Liver (tissue), 9 donors: ENCODE data around the gene NADK. TPM values are rescaled to one million over a fixed set of nuclear protein-coding genes. Genes with fewer than 3 reads are reported as not detected.

Experiments
- DNase-seq: peaks from one replicate; pipeline ENCODE4 v3.0.0-alpha.2; 2017; ENCODE audit warnings: low spot score
- H3K27ac ChIP-seq, 2 donors: one replicate each; pipeline ENCODE4 v1.7.0; 2013; ENCODE audit warnings: inconsistent platforms in 2 of 2, low read length in 2 of 2, control low read depth in 1 of 2, low read depth in 1 of 2, mild to moderate bottlenecking in 1 of 2
- H3K27me3 ChIP-seq, 4 donors: one replicate each; pipeline versions ENCODE4 v1.6.1 to v1.7.0; 2013; ENCODE audit warnings: low read length in 3 of 4, inconsistent platforms in 1 of 4, mild to moderate bottlenecking in 1 of 4, moderate library complexity in 1 of 4; ENCODE audit not compliant: control insufficient read depth in 4 of 4, insufficient read depth in 4 of 4
- H3K36me3 ChIP-seq, 4 donors: one replicate each; pipeline versions ENCODE4 v1.6.1 to v1.7.0; 2013; ENCODE audit warnings: low read length in 3 of 4, mild to moderate bottlenecking in 3 of 4, low read depth in 1 of 4, moderate library complexity in 1 of 4; ENCODE audit not compliant: control insufficient read depth in 4 of 4, insufficient read depth in 3 of 4
- H3K4me1 ChIP-seq, 4 donors: one replicate each; pipeline versions ENCODE4 v1.6.1 to v1.7.0; 2013; ENCODE audit warnings: low read length in 3 of 4, mild to moderate bottlenecking in 3 of 4, moderate library complexity in 1 of 4; ENCODE audit not compliant: control insufficient read depth in 4 of 4, insufficient read depth in 4 of 4
- H3K4me3 ChIP-seq, 3 donors: one replicate each; pipeline versions ENCODE4 v1.6.1 to v1.7.0; 2013; ENCODE audit warnings: low read length in 3 of 3, control low read depth in 1 of 3, low read depth in 1 of 3, mild to moderate bottlenecking in 1 of 3
- H3K9ac ChIP-seq, 2 donors: one replicate each; pipeline ENCODE4 v1.7.0; 2013; ENCODE audit warnings: low read length in 2 of 2, mild to moderate bottlenecking in 2 of 2, moderate library complexity in 2 of 2, control low read depth in 1 of 2, low read depth in 1 of 2
- H3K9me3 ChIP-seq, 4 donors: one replicate each; pipeline versions ENCODE4 v1.6.1 to v1.7.0; 2013; ENCODE audit warnings: low read length in 3 of 4; ENCODE audit not compliant: control insufficient read depth in 4 of 4
- EGR1 ChIP-seq, 2 donors: IDR thresholded peaks; 2 replicates each; pipeline ENCODE4 v1.6.1; 2016 to 2018; ENCODE audit warnings: antibody characterized with exemption in 2 of 2, low read depth in 2 of 2
- FOXA1 ChIP-seq: IDR thresholded peaks from 2 replicates; pipeline ENCODE4 v1.6.1; 2016; ENCODE audit warnings: antibody characterized with exemption
- FOXA2 ChIP-seq: IDR thresholded peaks from 2 replicates; pipeline ENCODE4 v1.6.1; 2016; ENCODE audit warnings: antibody characterized with exemption
- GABPA ChIP-seq, 2 donors: IDR thresholded peaks in 1 of 2; conservative IDR thresholded peaks in 1 of 2; 2 replicates each; pipeline ENCODE4 v1.6.1; 2016; ENCODE audit warnings: antibody characterized with exemption in 2 of 2, mild to moderate bottlenecking in 1 of 2, moderate library complexity in 1 of 2
- HNF4G ChIP-seq: IDR thresholded peaks from 2 replicates; pipeline ENCODE4 v1.6.1; 2016; ENCODE audit warnings: antibody characterized with exemption
- JUND ChIP-seq, 2 donors: IDR thresholded peaks; 2 replicates each; pipeline ENCODE4 v1.6.1; 2016; ENCODE audit warnings: antibody characterized with exemption in 2 of 2
- NR2F2 ChIP-seq: IDR thresholded peaks from 2 replicates; pipeline ENCODE4 v1.6.1; 2016; ENCODE audit warnings: antibody characterized with exemption
- RAD21 ChIP-seq, 2 donors: IDR thresholded peaks; 2 replicates each; pipeline ENCODE4 v1.6.1; 2016; ENCODE audit warnings: antibody characterized with exemption in 2 of 2, mild to moderate bottlenecking in 2 of 2
- RXRA ChIP-seq, 2 donors: IDR thresholded peaks; 2 replicates each; pipeline ENCODE4 v1.6.1; 2017 to 2018; ENCODE audit warnings: antibody characterized with exemption in 2 of 2, mild to moderate bottlenecking in 1 of 2
- SP1 ChIP-seq: IDR thresholded peaks from 2 replicates; pipeline ENCODE4 v1.6.1; 2018; ENCODE audit warnings: antibody characterized with exemption, mild to moderate bottlenecking
- TAF1 ChIP-seq: conservative IDR thresholded peaks from 2 replicates; pipeline ENCODE4 v1.6.1; 2016; ENCODE audit warnings: antibody characterized with exemption, mild to moderate bottlenecking
- YY1 ChIP-seq: IDR thresholded peaks from 2 replicates; pipeline ENCODE4 v1.6.1; 2016; ENCODE audit warnings: antibody characterized with exemption, mild to moderate bottlenecking
- ZBTB33 ChIP-seq: IDR thresholded peaks from 2 replicates; pipeline ENCODE4 v1.6.1; 2016; ENCODE audit warnings: antibody characterized with exemption
- WGBS: extraction: QIAGEN DNeasy Blood & Tissue Kit; methylation state at CpG from one replicate; pipeline ENCODE4 v1.1.7; 2013; 5-methylcytosine and 5-hydroxymethylcytosine counted together
- polyA plus RNA-seq, 2 donors: library from polyadenylated mRNA; stranded (reverse) in 1 of 2; unstranded in 1 of 2; fragments of 200-250 nt in 1 of 2; fragments of >200 nt in 1 of 2; fragmentation: Nextera tagmentation in 1 of 2; extraction: Ambion mirVana in 1 of 2; gene quantifications; one replicate each; pipeline versions ENCODE4 v1.2.1 to v1.2.3, GENCODE V29; 2013 to 2015
- total RNA-seq, 2 donors: library from RNA; depleted of rRNA; stranded (reverse); fragments of >200 nt; gene quantifications; one replicate each; pipeline ENCODE4 v1.2.3, GENCODE V29; 2014
- TF ChIP-seq, protein P1 (sequence below): fragments of 150-350 bp; IDR thresholded peaks from 2 replicates; pipeline ENCODE4 v1.5.1; 2017; ENCODE audit warnings: improper control_type of control experiment, low read depth, low read length; ENCODE audit not compliant: missing input control
- TF ChIP-seq, protein P2 (sequence below): IDR thresholded peaks from 2 replicates; pipeline ENCODE4 v1.6.1; 2016; ENCODE audit warnings: antibody characterized with exemption, mild to moderate bottlenecking
- TF ChIP-seq, protein P3 (sequence below): IDR thresholded peaks from 2 replicates; pipeline ENCODE4 v1.6.1; 2016; ENCODE audit warnings: antibody characterized with exemption
- donor health status: healthy.
- donor health status: healthy.
- donor health status: healthy.
- donor health status: healthy.
- donor health status: healthy.

NADK gene
- total and polyA plus RNA-seq, 4 donors, result 39.2 to 105 (median 83.6) TPM

DNA sequence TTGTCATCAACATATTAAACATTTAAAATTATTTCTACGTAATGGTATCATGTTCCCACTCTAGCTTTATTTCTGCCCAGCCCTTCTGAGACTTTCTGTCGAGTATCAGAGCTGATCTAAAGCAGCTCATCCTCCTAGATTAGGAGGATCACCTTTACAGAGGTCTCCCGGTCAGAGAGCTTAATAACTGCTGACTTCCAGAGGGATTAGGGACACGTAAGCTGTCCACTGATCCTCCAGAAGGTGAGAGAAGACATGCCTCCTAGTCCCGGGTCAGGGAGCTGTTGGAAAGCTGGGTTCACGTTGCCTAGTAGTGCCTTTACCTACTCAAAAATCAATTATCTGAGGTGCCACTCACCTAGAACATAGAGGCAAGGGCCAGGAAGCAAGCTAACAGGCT, 31.2 kb upstream of the NADK start:
- Histone ChIP-seq H3K27ac (no peak overlapping the region), H3K36me3 (peaks cover 10 to 37% (median 17%) of the 10 kb centered on the region in 4 donors), H3K4me1 (no peaks in the 10 kb centered on the region), H3K27me3 (no peaks in the 10 kb centered on the region), H3K9ac (no peak overlapping the region), H3K4me3 (no peak overlapping the region), H3K9me3 (no peaks in the 10 kb centered on the region)
- TF ChIP-seq, protein P1, sequence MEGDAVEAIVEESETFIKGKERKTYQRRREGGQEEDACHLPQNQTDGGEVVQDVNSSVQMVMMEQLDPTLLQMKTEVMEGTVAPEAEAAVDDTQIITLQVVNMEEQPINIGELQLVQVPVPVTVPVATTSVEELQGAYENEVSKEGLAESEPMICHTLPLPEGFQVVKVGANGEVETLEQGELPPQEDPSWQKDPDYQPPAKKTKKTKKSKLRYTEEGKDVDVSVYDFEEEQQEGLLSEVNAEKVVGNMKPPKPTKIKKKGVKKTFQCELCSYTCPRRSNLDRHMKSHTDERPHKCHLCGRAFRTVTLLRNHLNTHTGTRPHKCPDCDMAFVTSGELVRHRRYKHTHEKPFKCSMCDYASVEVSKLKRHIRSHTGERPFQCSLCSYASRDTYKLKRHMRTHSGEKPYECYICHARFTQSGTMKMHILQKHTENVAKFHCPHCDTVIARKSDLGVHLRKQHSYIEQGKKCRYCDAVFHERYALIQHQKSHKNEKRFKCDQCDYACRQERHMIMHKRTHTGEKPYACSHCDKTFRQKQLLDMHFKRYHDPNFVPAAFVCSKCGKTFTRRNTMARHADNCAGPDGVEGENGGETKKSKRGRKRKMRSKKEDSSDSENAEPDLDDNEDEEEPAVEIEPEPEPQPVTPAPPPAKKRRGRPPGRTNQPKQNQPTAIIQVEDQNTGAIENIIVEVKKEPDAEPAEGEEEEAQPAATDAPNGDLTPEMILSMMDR, result no peak
- no peak for TF ChIP-seq RAD21 (IDR thresholded peaks at IDR 0.05)
- no peak for TF ChIP-seq SP1
- no peak for TF ChIP-seq NR2F2
- TF ChIP-seq RXRA (IDR thresholded peaks at IDR 0.05), result no peak
- no peak for DNase-seq
- 91% methylated on average over 6 of the region's 6 CpGs for WGBS

DNA sequence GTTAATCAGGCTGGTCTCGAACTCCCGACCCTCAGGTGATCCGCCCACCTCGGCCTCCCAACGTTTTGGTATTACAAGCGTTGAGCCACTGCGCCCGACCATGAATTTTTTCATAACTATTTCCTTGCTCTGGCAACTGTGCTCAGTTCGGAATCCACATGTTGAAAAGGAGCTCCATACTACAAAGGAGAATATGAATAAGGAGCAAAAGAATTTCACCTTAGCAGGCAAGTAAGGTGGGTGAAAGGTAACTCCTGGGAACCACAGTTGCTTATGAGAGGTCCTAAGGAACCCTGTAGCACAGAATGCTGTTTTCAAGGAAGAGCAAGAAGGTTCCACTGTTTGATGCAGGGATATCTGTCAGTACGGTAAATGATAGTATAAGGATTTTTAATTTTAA, 29.9 kb upstream of the NADK start:
- 97% methylated on average over 10 of the region's 10 CpGs for WGBS
- Histone ChIP-seq H3K4me3 (no peak overlapping the region), H3K27me3 (no peaks in the 10 kb centered on the region), H3K9me3 (no peaks in the 10 kb centered on the region), H3K4me1 (no peaks in the 10 kb centered on the region), H3K27ac (no peak overlapping the region), H3K9ac (no peak overlapping the region), H3K36me3 (peaks cover 13 to 32% (median 19%) of the 10 kb centered on the region in 4 donors)
- DNase-seq, result no peak
- TF ChIP-seq FOXA2, result no peak
- TF ChIP-seq NR2F2, result no peak
- no peak for TF ChIP-seq HNF4G
- TF ChIP-seq, protein P2, sequence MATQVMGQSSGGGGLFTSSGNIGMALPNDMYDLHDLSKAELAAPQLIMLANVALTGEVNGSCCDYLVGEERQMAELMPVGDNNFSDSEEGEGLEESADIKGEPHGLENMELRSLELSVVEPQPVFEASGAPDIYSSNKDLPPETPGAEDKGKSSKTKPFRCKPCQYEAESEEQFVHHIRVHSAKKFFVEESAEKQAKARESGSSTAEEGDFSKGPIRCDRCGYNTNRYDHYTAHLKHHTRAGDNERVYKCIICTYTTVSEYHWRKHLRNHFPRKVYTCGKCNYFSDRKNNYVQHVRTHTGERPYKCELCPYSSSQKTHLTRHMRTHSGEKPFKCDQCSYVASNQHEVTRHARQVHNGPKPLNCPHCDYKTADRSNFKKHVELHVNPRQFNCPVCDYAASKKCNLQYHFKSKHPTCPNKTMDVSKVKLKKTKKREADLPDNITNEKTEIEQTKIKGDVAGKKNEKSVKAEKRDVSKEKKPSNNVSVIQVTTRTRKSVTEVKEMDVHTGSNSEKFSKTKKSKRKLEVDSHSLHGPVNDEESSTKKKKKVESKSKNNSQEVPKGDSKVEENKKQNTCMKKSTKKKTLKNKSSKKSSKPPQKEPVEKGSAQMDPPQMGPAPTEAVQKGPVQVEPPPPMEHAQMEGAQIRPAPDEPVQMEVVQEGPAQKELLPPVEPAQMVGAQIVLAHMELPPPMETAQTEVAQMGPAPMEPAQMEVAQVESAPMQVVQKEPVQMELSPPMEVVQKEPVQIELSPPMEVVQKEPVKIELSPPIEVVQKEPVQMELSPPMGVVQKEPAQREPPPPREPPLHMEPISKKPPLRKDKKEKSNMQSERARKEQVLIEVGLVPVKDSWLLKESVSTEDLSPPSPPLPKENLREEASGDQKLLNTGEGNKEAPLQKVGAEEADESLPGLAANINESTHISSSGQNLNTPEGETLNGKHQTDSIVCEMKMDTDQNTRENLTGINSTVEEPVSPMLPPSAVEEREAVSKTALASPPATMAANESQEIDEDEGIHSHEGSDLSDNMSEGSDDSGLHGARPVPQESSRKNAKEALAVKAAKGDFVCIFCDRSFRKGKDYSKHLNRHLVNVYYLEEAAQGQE, result no peak
- TF ChIP-seq GABPA (IDR thresholded peaks at IDR 0.05 in 1 of 2, conservative IDR thresholded peaks at IDR 0.05 in 1 of 2), result no peak
- TF ChIP-seq YY1, result no peak
- no peak for TF ChIP-seq EGR1 (IDR thresholded peaks at IDR 0.05; ENCODE audit: low read depth in 2 of 2)
- TF ChIP-seq, protein P1, result no peak
- TF ChIP-seq ZBTB33, result no peak
- TF ChIP-seq JUND (IDR thresholded peaks at IDR 0.05), result no peak
- TF ChIP-seq, protein P3, sequence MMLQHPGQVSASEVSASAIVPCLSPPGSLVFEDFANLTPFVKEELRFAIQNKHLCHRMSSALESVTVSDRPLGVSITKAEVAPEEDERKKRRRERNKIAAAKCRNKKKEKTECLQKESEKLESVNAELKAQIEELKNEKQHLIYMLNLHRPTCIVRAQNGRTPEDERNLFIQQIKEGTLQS, result no peak
- no peak for TF ChIP-seq SP1
- no peak for TF ChIP-seq TAF1
- no peak for TF ChIP-seq RXRA (IDR thresholded peaks at IDR 0.05)
- no peak for TF ChIP-seq FOXA1
- TF ChIP-seq RAD21 (IDR thresholded peaks at IDR 0.05), result no peak
